COLO668 (cell line): ENCODE measurements around the gene HOXA4.
A peak's percentile ranks its signal among the peaks of the same experiment; 100 is the strongest.

Experiments used
- DNase-seq: peaks from one replicate; lab custom pipeline; 2025; ENCODE audit not compliant: unreplicated experiment; lab: John Stamatoyannopoulos, UW

The HOXA4 gene

DNA sequence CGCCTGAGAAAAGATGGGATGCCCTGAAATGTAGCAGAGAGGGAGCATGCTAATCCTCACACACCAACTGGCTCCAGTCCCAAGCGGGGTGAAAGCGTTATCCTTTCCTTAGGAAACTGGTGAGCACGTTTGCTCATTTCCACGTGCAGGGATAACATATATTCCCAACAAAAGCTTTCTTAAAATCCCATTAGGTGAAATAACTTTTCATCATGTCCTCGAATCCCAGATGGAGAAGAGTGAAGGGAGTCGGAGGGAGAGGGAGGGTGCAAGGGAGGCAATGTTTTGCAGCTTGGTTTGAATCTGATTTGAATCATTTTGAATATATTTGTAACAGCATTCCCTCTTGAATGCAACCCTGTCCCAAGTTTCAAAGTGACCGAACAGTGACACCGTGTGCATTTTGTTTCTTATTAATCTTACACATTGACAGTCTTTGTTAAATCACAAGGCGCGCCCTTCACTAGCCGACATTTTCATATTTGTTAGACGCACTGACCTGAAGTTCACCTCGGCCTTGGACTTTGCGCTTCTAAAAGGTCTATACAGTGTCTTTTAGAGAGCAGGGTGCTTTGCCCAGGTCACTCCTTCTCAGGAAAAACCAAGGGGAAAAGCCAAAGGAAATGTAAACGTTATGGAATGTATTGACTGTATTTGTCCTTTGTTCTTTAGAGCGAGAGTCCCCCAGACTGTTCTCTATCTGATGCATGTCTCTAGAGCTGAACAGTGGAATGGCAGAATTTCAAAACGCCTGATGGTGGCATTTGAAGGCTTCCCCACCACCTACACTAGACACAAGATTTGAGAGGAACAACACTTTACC, 3.1 kb upstream of the HOXA4 start:
- DNase-seq: no peak

DNA sequence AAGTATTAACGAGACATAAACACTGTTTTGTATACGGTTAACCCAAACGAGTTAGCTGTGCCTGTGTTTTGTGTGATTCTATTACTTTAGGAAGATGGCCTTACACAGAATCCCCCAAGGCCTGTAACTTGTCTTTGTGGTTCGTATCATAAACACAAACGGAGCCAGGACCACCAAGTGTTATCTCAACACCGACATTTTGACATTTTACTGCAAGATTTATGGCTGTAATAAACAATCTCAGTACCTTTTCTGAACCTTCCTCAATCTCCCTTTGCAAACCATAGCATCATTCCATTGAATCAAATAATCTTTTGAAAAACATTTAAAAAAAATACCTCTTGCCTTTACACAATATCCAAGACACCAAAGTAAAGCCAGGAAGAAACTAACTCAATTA, 2.4 kb upstream of the HOXA4 start:
- no peak for DNase-seq

DNA sequence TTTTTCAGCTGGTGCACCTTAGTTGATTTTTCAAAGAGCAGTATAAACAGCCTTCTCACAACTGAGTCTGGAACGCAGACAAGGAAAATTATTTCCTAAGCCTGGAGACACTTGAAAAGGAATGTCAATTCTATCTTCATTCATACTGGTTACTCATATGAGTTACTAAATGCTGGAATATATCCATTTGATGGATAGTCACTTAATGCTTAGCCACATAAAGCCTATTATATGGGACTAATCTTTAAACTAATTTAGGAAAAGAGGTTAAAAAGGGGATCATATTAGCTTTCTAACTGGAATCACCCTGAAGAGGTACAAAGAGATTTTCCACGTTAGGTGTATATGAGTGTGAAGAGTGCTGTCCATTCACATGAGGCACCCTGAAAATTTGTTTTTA, 1.7 kb upstream of the HOXA4 start:
- no peak for DNase-seq

DNA sequence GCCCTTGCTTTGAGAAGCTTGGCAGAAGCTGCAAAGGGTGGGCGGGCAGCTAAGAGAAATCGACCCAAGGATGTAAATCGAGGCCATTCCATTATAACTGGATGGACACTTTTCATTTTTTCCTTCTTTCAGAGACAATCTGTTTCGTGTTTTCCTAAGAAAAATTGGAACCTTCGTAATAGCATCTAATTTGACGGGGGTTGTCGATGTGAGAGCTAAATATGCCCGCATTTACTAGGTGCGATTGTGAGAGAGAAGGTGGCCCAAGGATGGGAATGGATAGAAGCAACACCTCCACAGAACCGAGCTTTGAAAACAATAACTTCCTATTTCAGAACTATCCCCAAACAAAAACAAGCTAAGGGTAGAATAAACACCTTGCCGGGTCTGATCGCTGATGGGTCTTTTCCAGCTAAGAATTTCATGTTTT, 848 bp upstream of the HOXA4 start:
- no peak for DNase-seq

DNA sequence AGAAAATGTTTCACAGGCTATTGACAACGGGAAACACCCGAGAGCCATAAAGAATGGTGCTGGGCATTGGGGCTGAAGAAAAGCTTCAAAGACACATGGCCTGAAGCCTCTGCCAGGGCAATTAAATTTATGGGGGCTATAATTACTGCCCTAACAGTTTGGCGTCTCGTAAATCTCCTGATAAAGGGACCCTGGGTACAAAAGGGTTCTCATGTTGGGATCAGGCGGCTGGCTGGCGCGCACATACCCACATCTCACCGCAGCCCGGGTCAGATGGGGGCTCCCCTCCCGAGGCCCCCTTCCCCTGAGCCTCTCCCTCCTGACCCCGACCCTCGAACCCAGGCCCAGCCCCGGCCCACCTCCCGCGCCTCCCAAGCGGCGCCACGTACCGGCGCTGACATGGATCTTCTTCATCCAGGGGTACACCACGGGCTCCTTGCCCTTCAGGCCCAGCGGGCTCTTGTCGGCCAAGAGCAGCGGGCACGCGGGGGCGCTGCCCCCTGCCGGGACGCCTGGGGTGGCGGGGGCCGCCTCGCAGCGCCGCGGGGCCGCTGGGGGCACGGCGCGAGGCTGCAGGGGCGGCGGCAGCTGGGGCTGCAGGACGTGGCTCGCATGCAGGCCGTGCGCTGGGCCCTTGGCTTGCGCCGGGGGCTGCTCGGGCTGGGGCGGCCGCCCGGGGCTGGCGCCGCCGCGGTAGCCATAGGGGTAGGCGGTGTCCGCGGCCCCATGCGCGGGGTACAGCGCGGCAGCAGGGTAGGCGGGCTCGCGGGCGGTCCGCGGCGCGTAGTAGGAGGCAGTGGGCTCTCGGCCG, 623 bp downstream of the HOXA4 start:
- peak; percentile 85 for DNase-seq

DNA sequence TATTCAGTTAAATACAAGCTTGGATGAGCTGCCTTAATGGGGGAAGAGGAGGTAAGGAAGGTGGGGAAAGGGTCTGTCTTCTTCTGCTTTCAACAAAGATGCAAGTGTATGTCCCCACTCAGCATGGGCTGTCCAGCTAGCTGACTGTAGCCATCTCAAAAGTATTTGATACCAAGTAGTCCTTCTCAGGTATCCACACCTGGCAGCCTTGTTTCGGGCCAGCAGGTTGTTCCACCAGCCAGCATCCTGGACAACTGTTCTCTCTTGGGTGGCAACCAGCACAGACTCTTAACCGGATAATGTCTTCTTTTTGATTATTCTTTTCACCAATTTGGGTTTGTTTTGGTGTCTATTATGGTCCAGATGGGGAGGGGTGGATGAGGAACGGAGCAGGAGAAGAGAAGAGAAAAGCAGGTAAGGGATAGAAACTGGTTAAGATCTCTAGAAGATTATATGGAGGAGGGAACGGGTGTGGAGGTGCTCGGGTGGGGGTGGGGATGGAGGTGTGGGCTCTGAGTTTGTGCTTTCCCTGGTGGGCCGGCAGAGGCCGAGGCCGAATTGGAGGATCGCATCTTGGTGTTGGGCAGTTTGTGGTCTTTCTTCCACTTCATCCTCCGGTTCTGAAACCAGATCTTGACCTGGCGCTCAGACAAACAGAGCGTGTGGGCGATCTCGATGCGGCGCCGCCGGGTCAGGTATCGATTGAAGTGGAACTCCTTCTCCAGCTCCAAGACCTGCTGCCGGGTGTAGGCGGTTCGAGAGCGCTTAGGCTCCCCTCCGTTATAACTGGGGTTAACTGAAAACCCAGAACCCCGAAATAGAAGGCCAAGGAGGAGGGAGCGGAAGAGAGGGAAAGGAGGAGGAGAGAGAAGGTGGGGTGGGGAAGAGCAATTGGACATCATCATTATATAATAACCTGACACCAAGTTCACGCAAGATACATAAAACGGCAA, 1.5 kb downstream of the HOXA4 start:
- DNase-seq: no peak

DNA sequence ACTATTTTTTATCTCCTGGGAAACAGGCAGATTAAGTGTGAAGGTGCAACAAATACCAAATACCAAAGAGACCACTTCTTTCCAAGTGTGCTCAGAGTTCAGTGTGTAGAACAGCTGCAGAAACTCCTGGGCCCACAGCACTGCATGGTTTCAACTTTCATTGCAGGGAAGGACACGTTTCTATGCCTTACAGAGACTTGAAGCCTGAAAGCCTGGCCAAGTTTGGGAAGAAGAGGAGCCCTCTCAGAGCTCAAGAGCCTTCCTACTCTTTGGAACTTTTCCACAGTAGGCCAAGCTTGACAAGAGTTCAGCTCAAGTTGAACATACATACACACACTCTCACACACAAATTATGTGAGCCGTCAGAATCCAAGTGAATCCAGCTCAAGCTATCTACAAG, 2.5 kb downstream of the HOXA4 start:
- DNase-seq: no peak

DNA sequence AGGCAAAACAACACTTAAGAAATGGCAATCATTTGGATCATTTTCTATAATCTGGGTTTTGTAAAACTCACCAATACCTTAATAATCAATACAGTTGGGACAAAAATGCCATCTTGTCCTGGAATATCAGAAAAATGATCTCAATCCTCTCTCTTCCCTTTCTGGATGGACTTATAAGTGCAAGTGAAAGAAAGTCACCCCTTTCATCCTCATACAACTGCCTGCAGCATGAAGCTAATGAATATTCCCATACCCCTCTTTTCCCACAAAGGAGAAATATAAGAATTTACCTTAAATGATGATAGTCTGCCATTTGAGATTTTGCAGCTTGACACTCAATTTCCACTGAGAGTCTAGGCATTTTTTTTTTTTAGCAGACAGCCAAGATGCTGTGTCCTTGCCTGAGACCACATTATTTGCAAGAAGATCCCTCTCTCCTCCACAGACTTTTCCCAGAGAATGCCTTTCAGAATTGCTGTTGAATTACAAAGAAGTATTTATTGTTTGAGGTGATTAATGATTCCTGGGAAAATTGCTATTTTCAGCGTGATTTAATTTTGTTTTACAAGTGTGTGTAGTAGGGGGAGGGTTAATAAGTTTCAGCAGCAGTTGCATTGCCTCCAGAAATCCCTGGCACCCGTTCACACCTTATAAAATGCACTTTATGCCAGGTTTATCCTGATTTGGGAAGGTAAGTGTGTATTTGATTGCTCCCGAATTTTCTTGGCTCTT, 3.8 kb downstream of the HOXA4 start:
- DNase-seq: no peak

DNA sequence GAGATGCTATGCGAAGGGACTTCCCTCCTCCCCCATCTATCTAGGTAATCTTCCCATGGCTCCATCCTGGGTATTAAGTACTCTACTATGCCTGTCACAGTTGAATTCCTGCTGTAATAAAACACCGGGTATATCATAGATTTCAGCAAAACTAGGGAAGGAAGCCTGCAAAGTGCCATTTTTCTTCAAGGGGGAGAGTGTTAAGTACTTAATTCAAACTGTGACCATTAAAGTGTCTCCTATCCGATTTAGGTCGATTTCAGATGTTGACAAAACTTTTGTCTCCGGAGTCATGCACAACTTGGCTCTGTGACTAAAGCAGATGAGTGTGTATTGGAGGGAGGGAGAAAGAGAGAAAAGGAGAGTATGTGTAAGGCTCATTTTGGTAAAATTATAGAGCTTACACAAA, 4.6 kb downstream of the HOXA4 start:
- DNase-seq: no peak

DNA sequence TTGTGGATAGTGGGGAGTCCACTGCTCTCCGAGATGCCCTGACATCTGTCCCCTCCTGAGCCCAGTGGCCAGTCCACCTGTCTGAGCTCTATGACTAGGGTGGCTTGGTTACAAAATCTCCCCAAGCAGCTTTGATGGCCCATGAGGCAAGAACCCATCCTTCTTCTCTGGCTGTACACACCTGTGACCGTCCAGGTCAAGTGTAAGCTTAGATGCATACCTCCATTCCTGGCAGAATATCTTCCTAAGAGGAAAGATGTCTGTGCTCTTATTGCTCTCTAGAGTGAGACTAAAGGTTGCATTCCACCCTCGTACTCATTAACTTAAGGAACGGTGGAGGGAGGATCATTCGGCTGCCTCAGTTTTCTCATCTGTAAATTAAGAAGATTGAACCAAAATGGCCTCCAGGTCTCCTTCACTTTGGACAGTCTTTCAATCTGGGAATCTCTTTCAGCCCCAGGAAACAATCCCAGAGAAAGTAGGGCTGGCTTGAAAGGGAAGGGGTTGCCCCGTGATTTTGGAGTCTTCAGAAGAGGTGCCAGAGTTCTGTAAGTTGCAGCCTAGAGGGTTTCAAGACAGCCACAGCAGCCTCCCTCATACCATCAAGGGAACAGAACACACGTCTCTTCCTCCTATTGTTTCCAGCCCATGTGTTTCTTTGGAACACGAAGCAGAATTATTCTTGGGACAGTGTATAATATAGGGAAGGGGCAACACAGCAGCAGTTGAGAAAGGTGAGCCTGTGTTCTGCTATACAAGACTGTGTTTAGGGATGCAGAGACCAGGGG, 5.5 kb downstream of the HOXA4 start:
- DNase-seq: no peak

DNA sequence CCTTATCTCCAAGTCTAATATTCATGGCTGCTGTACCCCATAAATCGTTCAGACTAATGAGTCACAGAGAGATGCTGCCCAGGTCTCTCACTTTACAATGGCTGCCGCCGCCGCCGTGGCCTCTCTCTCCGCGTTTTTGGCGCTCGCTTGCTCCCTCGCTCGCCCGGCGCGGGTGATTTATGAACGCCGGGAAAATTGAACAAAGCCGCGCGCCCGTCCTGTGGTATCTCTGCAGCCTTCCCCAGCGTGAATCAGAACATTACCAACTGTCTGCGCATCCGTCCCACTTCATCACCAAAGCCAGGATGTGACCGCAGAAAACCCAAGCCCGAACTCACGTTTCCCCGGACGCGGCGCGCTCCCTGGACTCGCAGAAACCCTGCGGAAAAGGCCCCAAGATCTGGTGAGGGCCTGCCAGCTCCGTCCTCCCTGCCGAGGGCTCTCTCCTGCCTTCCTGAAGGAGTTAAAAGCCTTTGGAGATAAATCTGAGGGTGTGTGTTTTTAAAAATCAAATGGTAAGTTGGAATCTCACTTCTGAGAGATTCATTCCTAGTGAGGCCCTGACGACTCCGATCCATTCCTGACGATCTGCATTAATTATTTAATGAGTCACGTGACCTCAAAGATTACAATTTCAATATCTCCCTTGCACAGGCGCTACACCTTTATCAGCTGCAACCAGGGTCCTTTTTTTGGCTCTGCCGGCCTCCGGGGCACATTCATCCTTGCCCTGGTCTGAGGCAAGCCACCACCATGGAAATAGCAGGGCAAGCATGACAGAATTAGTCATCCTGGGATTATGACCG, 6.3 kb downstream of the HOXA4 start:
- DNase-seq: no peak

DNA sequence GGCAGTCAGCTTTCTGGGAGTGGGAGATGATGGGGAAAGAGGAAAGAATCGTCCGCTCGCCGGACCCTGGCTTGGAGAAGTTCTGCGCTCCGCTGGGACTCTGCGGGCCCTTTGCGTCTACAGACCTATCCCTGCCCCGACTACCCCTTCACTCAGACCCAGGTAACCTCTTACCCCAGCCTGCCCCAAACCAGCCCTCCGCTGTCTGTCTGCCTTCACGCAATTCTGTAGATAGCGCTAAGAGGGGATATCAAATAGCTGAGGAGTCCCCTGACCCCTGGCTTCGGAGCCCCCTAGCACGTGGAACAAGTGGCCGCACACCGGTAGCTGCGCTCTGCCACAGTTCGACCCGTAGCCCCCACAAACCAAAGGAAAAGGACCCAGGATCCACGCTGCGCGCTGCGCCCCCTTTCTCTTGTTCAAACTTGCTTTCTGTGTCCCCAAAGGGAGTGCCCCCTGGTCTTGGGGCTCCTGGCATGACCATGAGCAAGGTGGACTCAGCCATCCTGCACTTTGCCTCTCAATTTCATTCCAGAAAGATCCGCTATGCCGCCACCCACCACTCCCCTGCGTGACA, 7.0 kb downstream of the HOXA4 start:
- DNase-seq: no peak

DNA sequence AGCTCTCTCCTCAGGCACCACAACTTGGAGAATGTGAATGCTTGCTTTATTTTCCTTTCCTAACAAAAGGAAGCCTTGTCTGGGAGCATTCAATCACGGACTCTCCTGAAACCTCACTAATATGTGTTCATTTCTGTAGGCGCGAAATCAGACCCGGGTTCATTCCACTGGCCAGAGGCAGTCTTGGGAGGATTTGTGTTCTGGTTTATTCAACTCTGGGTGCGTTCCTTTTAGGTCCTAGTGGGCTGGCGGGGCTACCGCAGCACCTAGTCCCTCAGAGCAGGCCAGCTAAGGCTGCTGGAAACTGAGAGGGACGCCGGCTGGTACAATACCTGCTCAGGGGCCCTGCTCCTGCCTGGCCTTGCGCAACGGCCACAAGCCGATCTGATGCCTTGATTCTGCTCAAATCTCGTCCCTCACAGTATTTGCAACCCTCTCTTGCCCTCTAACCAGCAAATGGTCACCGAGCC, 7.5 kb downstream of the HOXA4 start:
- DNase-seq: no peak

DNA sequence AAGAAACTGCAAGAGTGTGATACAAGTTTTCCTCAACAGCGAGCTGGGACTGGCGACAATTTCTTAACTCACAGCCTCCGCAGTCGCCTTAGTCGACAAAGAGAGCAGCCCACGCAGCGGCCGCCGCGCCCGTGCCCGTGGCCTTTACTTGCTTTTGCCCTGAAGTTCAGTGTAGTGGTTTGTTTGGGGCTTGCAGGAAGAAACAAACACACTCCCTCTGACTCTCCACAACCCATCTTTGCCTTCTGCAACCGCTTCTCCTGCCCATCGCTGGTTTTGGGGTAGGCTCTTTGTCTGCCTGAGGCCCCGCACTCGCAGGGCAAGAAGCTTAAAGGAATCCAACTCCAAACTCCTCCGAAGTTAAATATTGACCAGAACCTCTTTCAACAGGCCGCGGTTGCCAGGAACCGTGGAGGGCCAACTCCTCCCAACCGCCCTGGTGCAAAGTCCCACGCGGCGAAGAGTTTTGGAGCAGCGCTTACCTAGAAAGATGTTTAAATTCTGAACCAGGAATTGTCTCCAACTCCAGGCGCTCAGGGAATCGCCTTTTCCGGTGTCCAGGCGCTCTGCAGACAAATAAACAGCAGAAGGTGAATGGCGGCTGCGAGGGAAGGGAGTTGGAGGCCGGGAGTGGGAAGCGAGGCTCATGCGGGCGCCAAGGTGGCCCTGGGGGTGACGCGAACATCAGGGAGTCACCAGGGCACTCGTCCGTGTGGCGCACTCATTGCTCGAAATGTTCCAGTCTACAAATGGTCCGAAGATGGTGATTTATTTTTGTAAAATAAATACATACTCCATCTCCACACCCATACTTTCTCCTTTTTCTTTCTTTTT, 8.3 kb downstream of the HOXA4 start:
- no peak for DNase-seq

DNA sequence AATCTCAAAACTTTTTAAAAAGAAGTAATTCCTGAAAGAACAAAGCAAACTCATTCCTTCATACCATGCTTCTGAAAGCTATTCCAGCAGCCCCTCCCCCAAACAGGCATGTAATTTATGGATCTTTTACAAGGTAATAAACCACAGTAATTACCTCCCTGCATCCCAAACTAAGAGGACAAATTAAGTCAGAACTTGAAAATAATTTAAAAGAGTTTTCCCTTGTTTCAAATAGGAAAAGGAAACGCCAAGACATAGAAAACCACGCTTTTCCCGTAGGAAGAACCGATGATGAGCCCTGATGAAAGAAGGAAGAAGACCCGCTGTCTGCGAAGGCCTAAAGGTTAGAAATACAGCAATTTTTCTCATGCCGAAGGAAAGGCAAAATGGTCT, 8.9 kb downstream of the HOXA4 start:
- DNase-seq: no peak

DNA sequence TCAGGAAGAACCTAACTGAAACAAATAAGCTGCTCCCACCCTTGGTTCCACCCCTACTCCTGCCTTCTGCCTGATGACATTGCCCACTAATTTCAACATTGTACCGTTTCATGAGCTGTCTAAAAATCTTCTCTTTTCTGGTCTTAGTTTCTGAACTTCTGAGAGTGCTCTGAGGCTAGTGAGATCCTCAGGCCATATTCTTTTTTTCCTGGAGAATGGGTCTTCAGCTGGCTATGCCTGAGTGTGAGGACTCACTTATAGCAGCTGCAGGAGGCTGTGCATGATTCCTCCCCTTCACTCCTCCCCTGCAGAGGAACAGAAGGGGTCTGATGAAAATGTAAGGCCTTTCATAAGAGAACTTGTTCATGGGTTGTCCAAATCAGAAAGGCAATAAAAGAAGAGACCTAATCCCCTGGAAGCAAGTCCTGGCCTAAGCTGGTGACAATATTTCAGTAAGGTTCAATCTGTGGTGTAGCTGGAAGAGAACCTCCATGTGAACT, 11.1 kb downstream of the HOXA4 start:
- DNase-seq: no peak

DNA sequence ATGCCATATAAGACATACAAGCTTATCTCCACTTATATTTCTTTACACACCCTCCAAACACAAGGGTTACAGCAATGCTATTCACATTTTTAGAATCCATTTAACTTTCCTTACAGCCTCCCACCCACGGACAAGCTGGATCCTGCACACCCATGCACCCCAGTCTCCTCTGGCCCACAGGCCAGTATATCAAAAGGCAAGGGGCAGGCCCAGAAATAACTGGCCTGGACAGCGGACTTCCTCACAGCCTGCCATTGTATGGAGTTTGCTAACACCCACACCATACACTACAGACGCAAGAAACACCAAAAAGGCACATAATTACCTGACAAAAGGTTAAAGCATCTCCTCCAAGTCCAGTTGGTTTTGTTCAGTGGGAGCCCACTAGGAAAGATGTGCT, 12.0 kb downstream of the HOXA4 start:
- DNase-seq: no peak
